ENCODE data around the gene FN3K.

Gene FN3K

DNA sequence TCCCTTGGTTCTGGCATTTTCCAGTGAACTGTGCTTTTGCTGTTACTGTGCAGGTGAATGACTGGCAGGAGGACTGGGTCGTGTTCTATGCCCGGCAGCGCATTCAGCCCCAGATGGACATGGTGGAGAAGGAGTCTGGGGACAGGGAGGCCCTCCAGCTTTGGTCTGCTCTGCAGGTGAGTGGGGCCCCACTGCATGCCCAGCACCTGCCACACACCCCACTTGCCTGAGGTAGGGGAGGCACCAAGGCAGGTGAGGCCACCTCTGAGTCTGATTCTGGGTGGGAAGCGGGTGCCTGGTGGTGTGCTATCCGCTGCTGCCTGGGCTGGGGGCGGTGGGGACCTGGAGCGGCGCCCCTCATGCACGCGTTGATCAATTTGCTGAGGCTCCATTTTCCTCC is 9.0 kb upstream of the FN3K start:
- no peaks in the 10 kb centered on the region for H3K4me1 ChIP-seq (ENCODE audit: insufficient read depth, low read length, poor library complexity, severe bottlenecking)
- H3F3A ChIP-seq (ENCODE audit: low read depth) = no peaks in the 10 kb centered on the region
- no peaks in the 10 kb centered on the region for H3K27me3 ChIP-seq (ENCODE audit: insufficient read depth, low read length, poor library complexity, severe bottlenecking)
- no peaks in the 10 kb centered on the region for H3K79me2 ChIP-seq (ENCODE audit: insufficient read depth, low read length)
- no peaks in the 10 kb centered on the region for H4K20me1 ChIP-seq (ENCODE audit: insufficient read depth, low read length, poor library complexity, severe bottlenecking)
- no peaks in the 10 kb centered on the region; the same call in 1 of the 2 replicates for H3K36me3 ChIP-seq (ENCODE audit: insufficient read depth, low read length)
- TF ChIP-seq CTCF (conservative IDR thresholded peaks at IDR 0.05; ENCODE audit: low read length) (no peak), EZH2phosphoT487 (IDR thresholded peaks at IDR 0.05; ENCODE audit: borderline replicate concordance) (no peak)
- H3K9me2 ChIP-seq (replicated peaks; ENCODE audit: low read depth, low read length) = no peaks in the 10 kb centered on the region
- H3K4me2 ChIP-seq (ENCODE audit: low read depth, low read length, poor library complexity, severe bottlenecking) = no peak overlapping the region
- H3K9ac ChIP-seq (ENCODE audit: low read depth, low read length, poor library complexity, severe bottlenecking) = no peak overlapping the region
- no peaks in the 10 kb centered on the region for H3K9me3 ChIP-seq (ENCODE audit: insufficient read depth, low read depth, low read length)
- no peak overlapping the region for H3K4me3 ChIP-seq (ENCODE audit: low read length, poor library complexity, severe bottlenecking)
- H2AFZ ChIP-seq (ENCODE audit: low read length) = no peak overlapping the region

DNA sequence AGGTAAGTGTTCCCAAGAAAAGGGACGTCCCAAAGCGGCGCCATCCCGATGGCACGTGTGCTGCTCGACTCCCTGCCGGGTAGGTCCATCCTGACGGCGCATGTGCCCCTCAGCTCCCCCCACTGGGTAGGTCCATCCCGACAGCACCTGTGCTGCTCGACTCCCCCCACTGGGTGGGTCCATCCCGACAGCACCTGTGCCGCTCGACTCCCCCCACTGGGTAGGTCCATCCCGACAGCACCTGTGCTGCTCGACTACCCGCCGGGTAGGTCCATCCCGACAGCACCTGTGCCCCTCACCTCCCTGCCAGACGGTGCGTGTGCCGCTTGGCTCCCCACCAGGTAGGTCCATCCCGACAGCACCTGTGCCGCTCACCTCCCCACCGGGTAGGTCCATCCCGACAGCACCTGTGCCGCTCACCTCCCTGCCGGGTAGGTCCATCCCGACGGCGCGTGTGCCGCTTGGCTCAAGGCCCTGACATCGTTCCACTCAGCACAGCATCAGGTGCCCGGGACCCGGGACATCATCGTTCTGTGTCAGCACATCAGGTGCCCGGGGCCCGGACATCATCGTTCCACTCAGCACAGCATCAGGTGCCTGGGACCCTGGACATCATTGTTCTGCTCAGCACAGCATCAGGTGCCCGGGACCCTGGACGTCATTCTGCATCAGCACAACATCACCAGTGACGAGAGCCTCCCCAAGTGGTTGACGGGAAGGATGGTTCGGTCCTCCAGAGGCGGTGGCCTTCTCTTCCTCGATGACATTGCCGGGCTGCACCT is 5.7 kb upstream of the FN3K start:
- no peaks in the 10 kb centered on the region for H3K9me2 ChIP-seq (replicated peaks; ENCODE audit: low read depth, low read length)
- no peaks in the 10 kb centered on the region for H3K79me2 ChIP-seq (ENCODE audit: insufficient read depth, low read length)
- H3K4me3 ChIP-seq (ENCODE audit: low read length, poor library complexity, severe bottlenecking) = no peak overlapping the region
- H3K9me3 ChIP-seq (ENCODE audit: insufficient read depth, low read depth, low read length) = no peaks in the 10 kb centered on the region; the same call in 1 of the 2 replicates
- TF ChIP-seq CTCF (conservative IDR thresholded peaks at IDR 0.05; ENCODE audit: low read length) (no peak), EZH2phosphoT487 (IDR thresholded peaks at IDR 0.05; ENCODE audit: borderline replicate concordance) (no peak)
- H3K4me1 ChIP-seq (ENCODE audit: insufficient read depth, low read length, poor library complexity, severe bottlenecking) = no peaks in the 10 kb centered on the region
- no peaks in the 10 kb centered on the region for H3K27me3 ChIP-seq (ENCODE audit: insufficient read depth, low read length, poor library complexity, severe bottlenecking)
- no peaks in the 10 kb centered on the region for H4K20me1 ChIP-seq (ENCODE audit: insufficient read depth, low read length, poor library complexity, severe bottlenecking)
- H3F3A ChIP-seq (ENCODE audit: low read depth) = no peaks in the 10 kb centered on the region
- no peak overlapping the region for H3K4me2 ChIP-seq (ENCODE audit: low read depth, low read length, poor library complexity, severe bottlenecking)
- no peak overlapping the region for H3K9ac ChIP-seq (ENCODE audit: low read depth, low read length, poor library complexity, severe bottlenecking)
- H2AFZ ChIP-seq (ENCODE audit: low read length) = no peak overlapping the region
- H3K36me3 ChIP-seq (ENCODE audit: insufficient read depth, low read length) = no peaks in the 10 kb centered on the region; the same call in 1 of the 2 replicates

- H3K4me1 ChIP-seq (ENCODE audit: insufficient read depth, low read length, poor library complexity, severe bottlenecking) = no peaks in the 10 kb centered on the region
- H3K36me3 ChIP-seq (ENCODE audit: insufficient read depth, low read length) = no peaks in the 10 kb centered on the region
- H3K9me2 ChIP-seq (replicated peaks; ENCODE audit: low read depth, low read length) = no peaks in the 10 kb centered on the region
- H3K9me3 ChIP-seq (ENCODE audit: insufficient read depth, low read depth, low read length) = no peaks in the 10 kb centered on the region; the same call in 1 of the 2 replicates
- H4K20me1 ChIP-seq (ENCODE audit: insufficient read depth, low read length, poor library complexity, severe bottlenecking) = no peaks in the 10 kb centered on the region
- no peak overlapping the region for H3K4me2 ChIP-seq (ENCODE audit: low read depth, low read length, poor library complexity, severe bottlenecking)
- TF ChIP-seq CTCF (conservative IDR thresholded peaks at IDR 0.05; ENCODE audit: low read length) (no peak), EZH2phosphoT487 (IDR thresholded peaks at IDR 0.05; ENCODE audit: borderline replicate concordance) (no peak)
- H3K27me3 ChIP-seq (ENCODE audit: insufficient read depth, low read length, poor library complexity, severe bottlenecking) = no peaks in the 10 kb centered on the region
- no peak overlapping the region for H3K9ac ChIP-seq (ENCODE audit: low read depth, low read length, poor library complexity, severe bottlenecking)
- no peaks in the 10 kb centered on the region for H3K79me2 ChIP-seq (ENCODE audit: insufficient read depth, low read length)
- H3K4me3 ChIP-seq (ENCODE audit: low read length, poor library complexity, severe bottlenecking) = no peak overlapping the region
- no peaks in the 10 kb centered on the region for H3F3A ChIP-seq (ENCODE audit: low read depth)
- H2AFZ ChIP-seq (ENCODE audit: low read length) = no peak overlapping the region
These were observed 3.2 kb upstream of the FN3K start for GRCh38 chr17:82732118-82732743.

All from Loucy (cell line).